ENCODE measurements around the gene CHPT1. TPM values are rescaled to one million over a fixed set of nuclear protein-coding genes. Genes with fewer than 3 reads are reported as not detected.

The CHPT1 gene
- total and polyA plus RNA-seq, 9 of the 15 experiments (the other 6 are each of a cell fraction or from before 2014, with no cell fraction given): 15.3 to 210 (median 91.9) TPM

DNA sequence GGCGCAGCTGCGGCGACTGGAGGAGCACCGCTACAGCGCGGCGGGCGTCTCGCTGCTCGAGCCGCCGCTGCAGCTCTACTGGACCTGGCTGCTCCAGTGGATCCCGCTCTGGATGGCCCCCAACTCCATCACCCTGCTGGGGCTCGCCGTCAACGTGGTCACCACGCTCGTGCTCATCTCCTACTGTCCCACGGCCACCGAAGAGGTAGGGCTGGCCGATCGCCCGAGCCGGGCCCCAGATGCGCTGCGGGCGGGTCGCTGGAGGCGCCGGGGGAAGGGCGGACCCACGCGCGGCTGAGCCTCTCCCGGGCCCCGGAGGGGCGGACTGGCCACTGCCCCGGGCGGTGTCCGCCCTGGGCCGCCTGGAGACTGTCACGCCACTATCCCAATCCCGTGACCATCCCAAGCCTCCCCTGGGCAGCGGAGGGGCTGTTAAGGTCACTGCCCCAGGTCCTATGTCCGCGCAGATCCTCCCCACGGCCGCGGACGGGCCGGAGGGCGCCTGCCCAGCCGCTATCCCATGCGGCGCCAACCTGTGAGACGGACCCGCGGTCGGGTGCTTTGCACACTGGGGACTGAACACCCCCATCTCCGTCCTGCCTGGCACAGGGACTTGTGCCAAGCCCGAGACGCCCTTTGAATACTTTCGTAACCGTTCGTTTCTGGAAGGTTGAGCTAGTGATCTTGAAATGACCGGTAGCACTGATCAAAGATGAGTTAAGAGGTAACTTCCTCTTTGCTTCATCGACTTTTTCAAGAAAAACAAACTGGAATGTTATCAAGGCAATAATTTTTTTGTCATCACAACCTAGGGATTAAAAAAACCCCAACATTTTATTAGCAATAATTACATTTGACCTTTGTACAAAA lies 725 bp downstream of the CHPT1 start (continued):
- no peak for TF ChIP-seq CREB5 (CRISPR knock-in tag; IDR thresholded peaks at IDR 0.05)
- TF ChIP-seq TOE1 (IDR thresholded peaks at IDR 0.05; ENCODE audit: borderline replicate concordance): no peak
- no peak for TF ChIP-seq TOE1 (CRISPR knock-in tag; IDR thresholded peaks at IDR 0.05; ENCODE audit: borderline replicate concordance, low read depth)
- TF ChIP-seq, protein P1, sequence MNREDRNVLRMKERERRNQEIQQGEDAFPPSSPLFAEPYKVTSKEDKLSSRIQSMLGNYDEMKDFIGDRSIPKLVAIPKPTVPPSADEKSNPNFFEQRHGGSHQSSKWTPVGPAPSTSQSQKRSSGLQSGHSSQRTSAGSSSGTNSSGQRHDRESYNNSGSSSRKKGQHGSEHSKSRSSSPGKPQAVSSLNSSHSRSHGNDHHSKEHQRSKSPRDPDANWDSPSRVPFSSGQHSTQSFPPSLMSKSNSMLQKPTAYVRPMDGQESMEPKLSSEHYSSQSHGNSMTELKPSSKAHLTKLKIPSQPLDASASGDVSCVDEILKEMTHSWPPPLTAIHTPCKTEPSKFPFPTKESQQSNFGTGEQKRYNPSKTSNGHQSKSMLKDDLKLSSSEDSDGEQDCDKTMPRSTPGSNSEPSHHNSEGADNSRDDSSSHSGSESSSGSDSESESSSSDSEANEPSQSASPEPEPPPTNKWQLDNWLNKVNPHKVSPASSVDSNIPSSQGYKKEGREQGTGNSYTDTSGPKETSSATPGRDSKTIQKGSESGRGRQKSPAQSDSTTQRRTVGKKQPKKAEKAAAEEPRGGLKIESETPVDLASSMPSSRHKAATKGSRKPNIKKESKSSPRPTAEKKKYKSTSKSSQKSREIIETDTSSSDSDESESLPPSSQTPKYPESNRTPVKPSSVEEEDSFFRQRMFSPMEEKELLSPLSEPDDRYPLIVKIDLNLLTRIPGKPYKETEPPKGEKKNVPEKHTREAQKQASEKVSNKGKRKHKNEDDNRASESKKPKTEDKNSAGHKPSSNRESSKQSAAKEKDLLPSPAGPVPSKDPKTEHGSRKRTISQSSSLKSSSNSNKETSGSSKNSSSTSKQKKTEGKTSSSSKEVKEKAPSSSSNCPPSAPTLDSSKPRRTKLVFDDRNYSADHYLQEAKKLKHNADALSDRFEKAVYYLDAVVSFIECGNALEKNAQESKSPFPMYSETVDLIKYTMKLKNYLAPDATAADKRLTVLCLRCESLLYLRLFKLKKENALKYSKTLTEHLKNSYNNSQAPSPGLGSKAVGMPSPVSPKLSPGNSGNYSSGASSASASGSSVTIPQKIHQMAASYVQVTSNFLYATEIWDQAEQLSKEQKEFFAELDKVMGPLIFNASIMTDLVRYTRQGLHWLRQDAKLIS (CRISPR knock-in tag; IDR thresholded peaks at IDR 0.05): 0 out of 2 replicates have a peak, but pooled peaks have one; percentile 18
- TF ChIP-seq, protein P2, sequence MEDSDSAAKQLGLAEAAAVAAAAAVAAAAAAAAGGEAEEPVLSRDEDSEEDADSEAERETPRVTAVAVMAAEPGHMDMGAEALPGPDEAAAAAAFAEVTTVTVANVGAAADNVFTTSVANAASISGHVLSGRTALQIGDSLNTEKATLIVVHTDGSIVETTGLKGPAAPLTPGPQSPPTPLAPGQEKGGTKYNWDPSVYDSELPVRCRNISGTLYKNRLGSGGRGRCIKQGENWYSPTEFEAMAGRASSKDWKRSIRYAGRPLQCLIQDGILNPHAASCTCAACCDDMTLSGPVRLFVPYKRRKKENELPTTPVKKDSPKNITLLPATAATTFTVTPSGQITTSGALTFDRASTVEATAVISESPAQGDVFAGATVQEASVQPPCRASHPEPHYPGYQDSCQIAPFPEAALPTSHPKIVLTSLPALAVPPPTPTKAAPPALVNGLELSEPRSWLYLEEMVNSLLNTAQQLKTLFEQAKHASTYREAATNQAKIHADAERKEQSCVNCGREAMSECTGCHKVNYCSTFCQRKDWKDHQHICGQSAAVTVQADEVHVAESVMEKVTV (CRISPR knock-in tag; IDR thresholded peaks at IDR 0.05): 0 out of 2 replicates have a peak, but pooled peaks have one; percentile 4
- TF ChIP-seq CBX2 (IDR thresholded peaks at IDR 0.05; ENCODE audit: insufficient read depth, low read length, poor library complexity, severe bottlenecking): no peak
- peak; percentile 14 for TF ChIP-seq CCNT2 (IDR thresholded peaks at IDR 0.05; ENCODE audit: borderline replicate concordance, extremely low read depth, insufficient read length, low read depth, low read length)
- TF ChIP-seq NR2F6 (CRISPR knock-in tag; IDR thresholded peaks at IDR 0.05): peak; percentile 21; the same call in 1 of the 2 replicates
- 0 out of 2 replicates have a peak, but pooled peaks have one; percentile 4 for TF ChIP-seq NFIC (IDR thresholded peaks at IDR 0.05)
- no peak for TF ChIP-seq TARDBP (IDR thresholded peaks at IDR 0.05)
- no peak for TF ChIP-seq RFX5 (IDR thresholded peaks at IDR 0.05; ENCODE audit: low read depth, low read length)
- no peak for TF ChIP-seq LEF1 (IDR thresholded peaks at IDR 0.05)
- TF ChIP-seq ZNF431 (CRISPR knock-in tag; IDR thresholded peaks at IDR 0.05): no peak
- TF ChIP-seq LCOR (CRISPR knock-in tag; IDR thresholded peaks at IDR 0.05): no peak
- no peak for TF ChIP-seq BMI1 (IDR thresholded peaks at IDR 0.05; ENCODE audit: low read length)
- TF ChIP-seq DMBX1 (CRISPR knock-in tag; IDR thresholded peaks at IDR 0.05; ENCODE audit: borderline replicate concordance): no peak
- TF ChIP-seq U2AF2 (optimal IDR thresholded peaks at IDR 0.05; ENCODE audit: low read depth, low read length): no peak
- no peak for TF ChIP-seq MED1 (CRISPR knock-in tag; IDR thresholded peaks at IDR 0.05; ENCODE audit: borderline replicate concordance)
- no peak for TF ChIP-seq FOXK2 (conservative IDR thresholded peaks at IDR 0.05 in 1 of 2, IDR thresholded peaks at IDR 0.05 in 1 of 2; ENCODE audit: low read depth in 2 of 2)
- no peak for TF ChIP-seq KLF13 (tag; IDR thresholded peaks at IDR 0.05; ENCODE audit: borderline replicate concordance, low read depth)

All from K562 (cell line).